Measurements from ENCODE around the gene KRT78.
"Not testable (repeated sequence)": the region's sequence is repeated elsewhere in the genome, so short reads cannot be mapped to it uniquely, and the experiment has no call there.

The KRT78 gene, protein sequence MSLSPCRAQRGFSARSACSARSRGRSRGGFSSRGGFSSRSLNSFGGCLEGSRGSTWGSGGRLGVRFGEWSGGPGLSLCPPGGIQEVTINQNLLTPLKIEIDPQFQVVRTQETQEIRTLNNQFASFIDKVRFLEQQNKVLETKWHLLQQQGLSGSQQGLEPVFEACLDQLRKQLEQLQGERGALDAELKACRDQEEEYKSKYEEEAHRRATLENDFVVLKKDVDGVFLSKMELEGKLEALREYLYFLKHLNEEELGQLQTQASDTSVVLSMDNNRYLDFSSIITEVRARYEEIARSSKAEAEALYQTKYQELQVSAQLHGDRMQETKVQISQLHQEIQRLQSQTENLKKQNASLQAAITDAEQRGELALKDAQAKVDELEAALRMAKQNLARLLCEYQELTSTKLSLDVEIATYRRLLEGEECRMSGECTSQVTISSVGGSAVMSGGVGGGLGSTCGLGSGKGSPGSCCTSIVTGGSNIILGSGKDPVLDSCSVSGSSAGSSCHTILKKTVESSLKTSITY

DNA sequence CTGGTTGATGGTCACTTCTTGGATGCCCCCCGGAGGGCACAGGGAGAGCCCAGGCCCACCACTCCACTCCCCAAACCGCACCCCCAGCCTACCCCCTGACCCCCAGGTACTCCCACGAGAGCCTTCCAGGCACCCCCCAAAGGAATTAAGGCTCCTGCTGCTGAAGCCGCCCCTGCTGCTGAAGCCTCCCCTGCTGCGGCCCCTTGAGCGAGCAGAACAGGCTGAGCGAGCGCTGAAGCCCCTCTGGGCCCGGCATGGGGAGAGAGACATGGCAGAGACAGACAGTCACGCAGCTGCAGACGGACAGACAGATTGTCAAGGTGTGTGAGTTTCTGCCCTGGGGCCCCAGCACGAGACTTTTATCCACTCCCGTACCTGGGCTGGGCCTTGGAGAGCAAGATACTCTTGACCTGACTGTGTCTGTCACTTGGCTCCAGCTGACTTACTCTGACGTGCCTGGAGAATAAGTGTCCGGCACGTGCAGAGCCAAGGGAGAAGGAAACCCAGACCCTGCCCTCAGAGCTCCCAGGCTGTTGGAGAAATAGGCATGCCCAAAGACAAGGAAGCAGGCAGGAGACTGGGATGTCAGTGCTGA lies at the start of gene KRT78:
KRT78 (minus strand) TSS at position 334 of the 595 bp plus-strand sequence; CDS start at position 270, 64 bp downstream.
- DNase-seq (ENCODE audit: low read depth), result no peak

DNA sequence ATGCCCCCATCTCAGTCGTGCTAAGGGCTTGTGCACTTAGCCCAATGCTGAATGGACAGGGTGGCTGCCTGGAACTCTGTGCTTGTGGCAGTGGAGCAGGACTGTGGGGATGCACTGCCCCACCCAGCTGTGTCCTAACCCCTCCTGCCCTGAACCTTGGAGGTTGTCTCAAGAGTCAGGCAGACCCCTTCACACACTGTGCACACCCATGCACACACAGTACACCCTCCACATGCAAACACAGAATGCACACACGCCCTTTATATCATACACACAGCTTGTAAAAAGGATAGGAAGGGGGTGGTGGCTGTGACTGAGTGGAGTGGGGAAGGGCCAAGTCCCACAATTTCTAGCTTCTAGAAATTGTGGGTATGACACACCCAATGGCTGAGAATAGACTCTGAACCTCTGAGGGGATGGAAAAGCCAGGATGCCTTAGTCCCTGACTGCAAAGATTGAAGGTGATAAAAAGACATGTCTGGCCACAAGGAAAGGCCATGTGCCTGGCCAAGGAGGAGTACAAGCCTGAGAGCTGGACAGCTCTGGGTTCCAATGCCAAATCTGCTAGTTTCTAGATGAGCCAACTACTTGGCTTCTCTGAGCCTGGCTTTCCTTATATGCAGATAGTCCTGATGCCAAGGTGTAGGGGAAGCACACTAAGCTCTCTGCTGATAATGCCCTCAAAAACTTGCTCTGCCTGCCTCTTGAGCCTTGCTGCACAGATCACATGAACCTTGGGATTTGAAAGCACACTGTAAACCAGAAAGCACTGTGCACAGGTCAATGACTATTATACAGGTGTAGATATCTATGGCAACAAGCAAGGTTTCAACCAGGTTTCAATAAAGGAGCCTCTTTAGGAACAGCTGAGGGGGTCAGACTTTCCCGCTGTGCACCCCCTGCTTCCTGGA lies 47.7 kb upstream of the KRT78 start:
- no peak for DNase-seq (ENCODE audit: low read depth)

DNA sequence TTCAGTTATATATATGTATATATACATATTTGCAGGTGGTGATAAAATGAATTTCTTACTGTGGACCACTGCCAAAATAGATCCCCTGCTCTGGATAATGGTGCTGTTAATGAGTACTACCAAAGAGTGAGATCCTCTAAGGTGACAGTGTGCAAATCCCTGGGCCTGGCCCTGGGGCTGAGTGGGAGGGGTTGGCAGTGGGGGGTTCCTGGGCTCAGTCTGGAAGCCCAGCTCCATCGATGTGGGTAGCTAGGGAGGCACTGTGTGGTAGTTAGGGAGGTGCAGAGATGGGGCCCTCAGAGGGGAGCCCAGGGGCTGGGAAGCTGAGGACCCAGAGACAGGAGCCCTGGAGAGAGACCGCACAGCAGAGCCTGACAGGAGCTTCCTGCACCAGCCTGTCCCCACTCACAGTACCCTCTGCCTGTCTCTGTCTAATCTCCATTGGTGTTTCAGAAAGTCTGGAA lies 47.0 kb upstream of the KRT78 start:
- DNase-seq (ENCODE audit: low read depth), result no peak

DNA sequence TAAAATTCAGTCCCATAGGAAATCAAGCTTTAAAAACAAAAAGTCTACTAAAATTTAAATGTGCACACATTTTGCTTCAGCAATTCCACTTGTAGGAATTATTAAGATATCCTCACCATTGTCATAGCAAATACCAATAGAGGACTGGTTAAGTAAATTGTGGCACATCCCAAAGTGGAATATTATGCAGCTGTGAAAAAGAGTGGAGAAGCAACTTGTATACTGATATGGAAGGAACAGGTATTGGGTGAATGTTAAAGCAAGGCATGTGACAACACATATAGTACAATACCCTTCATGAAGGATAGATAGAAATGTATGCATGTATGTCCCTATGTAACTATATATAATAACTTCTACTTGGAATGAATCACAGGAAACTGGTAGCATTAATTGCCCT lies 44.2 kb upstream of the KRT78 start:
- no peak for DNase-seq (ENCODE audit: low read depth)

DNA sequence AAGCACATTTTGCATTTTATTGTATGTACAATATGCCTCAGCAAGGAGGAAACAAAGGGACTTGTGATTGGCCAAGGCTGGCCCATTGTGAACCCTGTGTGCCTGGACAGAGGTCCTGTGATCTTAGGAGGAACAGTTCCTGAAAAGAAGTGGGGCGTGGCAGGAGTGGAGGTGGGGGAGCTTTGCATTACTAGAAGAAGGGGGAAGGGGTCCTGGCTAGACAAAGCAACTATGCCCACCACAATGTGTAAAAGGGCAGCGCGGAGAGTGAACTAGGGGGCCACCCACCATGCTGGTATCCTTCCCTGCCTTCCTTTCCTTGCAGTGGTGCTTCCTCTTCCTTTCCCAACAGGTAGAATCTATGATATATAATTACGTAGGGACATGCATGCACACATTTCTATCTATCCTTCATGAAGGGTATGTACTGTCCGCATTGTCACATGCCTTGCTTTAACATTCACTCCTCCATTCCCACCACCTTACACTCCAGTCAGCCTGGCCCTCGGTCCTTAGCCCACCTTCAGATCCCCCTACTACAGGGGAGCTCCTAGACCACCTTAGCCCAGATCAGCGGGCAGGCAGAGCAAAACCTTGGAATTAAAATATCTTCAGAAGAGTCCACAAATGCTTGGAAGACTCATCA lies 43.5 kb upstream of the KRT78 start:
- DNase-seq (ENCODE audit: low read depth), result no peak

DNA sequence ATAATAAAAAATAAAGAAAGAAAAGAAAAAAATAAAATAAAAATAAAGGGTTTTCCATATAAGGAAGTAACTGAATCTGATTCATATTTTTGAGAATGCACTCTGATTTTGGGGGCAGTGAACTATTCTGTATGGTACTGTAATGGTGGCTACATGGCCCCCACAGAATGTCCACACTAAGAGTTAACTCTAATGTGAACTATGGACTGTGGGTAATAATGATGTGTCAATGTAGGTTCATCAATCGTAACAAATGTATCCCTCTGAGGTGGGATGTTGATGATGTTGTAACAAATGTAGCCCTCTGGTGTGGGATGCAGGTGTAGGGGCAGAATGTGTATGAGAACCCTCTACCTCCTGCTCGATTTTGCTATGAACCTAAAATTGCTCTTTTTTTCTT lies 42.2 kb upstream of the KRT78 start:
- no peak for DNase-seq (ENCODE audit: low read depth)

DNA sequence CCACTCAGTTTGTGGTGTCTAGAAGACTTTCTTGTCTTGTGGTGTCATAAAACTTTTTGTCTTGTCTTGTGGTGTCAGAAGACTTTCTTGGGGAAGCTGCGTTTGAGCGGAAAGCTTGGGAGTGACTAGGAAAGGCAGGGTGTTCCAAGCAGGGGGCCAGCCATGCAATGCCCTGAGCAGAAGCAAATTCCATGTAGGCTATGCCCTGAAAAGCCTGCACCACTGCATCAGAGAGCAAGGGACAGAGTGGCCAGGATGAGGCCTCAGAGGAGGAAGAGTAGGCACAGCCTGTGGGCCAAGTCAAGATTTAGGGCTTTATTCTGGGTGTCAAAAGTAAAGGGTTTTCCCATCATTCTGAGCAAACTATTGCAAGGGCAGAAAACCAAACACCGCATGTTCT lies 41.6 kb upstream of the KRT78 start:
- DNase-seq (ENCODE audit: low read depth), result no peak

DNA sequence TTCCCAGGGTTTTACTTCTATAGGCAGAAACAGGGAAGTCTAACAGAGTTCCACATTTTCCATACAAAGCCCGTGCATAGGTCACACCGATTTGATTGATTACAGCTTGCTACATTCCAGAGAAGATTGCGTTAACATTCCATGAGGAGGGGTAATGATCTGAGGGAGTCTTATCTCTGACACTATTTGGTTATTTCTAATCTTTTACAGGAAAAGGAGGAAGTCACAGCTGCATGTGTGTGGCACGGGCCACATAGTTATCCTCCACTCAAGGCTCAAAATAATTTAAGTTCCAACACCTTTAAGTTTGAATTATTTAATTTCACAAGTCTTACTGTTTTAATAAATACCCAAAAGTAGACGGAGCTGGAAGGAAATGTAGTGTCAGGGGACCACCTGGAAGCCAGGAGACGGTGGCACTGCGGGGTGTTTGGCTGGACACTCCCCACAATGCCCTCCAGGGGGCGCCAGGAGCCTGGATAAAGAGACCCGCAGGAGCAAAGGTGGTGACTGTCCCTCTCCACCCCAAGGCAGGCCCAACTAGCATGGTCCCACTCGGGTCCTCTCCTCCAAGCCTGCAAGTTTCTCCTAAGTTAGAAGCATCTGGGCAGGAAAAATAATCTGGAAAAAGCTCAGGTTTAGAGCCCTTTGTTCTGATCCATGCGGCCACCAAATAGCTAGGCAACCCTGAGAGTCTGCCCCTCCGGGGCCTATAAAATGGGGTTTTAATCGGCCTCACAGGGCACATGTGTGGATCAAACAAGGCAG lies 35.9 kb upstream of the KRT78 start:
- peak; percentile 63 for DNase-seq (ENCODE audit: low read depth)

DNA sequence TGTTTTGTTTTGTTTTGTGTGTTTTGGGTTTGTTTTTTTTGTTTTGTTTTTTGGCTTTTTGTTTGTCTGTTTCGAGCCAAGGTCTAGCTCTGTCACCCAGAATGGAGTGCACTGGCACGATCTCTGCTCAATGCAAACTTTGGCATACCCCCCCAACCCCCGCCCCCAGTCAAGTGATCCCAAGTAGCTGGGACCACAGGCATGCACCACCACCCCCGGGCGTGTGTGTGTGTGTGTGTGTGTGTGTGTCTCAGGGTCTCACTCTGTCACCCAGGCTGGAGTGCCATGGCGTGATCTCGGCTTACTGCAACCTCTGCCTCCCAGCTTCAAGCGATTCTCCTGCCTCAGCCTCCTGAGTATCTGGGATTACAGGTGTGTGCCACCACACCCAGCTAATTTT lies 31.7 kb upstream of the KRT78 start:
- DNase-seq (ENCODE audit: low read depth), result not testable (repeated sequence)

DNA sequence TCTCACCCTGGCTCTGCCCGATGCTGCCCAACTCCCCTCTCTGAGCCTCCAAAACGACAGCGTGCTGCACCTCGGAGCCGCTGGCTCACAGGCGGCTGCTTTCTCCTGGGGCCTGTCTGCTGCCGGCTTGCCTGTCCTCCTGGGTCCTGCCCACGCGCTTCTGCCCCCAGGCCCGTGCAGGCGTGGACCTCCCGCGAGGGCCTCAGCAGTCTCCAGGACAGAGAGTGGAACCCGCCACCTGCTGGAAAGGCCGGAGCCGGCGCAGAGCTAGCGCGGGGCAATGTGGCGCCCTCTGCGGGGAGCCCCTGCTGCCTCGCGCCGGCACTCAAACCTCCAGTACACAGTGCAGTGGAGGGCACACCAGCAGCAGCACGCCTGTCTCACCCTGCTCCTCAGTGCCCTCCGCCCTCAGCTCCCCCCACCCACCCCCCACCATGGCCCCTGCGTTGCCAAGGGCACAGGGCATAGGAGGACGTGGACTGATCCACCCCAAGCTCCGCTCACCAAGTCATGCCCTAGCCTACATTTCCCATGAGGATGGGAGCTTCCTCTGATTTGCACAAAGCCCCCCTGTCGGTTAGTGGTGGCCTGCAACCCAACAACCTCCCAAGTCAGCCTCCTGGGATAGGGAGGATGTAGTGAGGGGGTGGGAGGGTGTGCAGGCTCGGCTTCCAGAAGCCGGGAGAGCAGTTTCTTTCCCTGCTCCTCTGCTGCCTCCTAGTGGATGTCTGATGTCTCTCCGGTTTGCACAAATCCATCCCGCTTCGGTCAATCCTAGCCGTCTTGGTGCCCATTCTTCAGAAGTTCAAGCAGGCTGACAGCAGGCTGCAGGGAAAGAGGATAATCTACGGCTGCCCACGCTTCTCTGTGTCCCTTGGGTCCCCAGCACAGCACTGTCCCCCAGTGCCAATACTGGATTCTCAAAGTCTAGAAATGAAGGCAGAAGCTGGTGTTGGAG lies 30.9 kb upstream of the KRT78 start:
- DNase-seq (ENCODE audit: low read depth), result peak; percentile 43

DNA sequence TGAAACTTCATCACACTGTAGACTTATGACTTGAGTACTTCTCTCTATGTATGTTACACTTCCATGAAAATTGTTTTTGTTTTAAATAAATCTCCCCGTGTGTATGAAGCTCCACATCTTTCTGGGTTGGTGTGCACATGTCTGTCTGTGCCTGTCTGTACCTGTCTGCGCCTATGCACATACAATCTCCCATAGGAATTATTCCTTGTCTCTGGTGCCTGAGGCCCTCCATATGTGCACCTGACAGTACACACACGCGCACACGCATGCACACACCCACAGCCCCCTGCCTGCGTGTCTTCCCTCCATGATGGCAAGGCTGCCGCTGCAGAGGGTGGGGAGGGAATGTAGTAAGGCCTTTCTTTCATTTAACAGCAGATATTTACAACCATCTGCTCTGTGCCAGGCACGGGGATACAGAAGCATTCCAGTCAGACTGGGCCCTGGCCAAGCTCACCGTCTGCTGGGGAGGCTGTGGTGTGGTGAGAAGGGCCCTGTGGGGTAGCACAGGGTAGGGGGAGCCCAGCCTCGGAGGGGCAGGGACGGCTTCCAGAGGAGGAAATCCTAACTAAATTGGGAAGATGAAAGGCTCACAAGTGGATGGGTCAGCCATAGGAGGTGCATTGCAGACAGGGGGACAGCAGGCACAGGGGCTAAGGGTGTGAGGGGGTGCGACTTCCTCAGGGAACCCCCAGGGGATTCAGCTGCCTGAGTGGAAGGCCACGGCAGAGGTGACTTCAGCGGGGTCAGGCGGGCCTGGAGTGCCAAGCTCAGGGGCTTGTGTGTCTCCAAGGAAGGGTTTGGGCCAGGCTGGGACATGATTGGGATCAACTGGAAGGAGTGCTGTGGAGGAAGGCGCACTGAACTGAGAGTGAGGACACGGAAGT lies 30.0 kb upstream of the KRT78 start:
- no peak for DNase-seq (ENCODE audit: low read depth)

DNA sequence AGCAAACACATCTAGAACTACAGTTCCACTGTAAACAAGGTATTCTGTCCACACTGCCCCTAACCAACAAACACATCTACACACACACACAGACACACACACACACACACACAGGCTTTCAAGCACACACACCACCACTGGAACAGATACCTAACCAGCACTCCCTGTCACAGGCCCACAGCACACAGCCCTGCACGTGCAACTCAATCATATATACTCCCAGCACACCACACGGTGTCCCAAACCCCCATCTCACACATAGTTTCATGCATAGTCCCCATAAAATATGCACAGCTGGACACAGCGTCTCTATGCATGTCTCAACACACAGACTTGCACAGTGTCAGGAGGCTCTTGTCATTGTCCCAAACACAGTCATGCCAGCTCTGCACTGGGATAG lies 28.4 kb upstream of the KRT78 start:
- DNase-seq (ENCODE audit: low read depth), result no peak

DNA sequence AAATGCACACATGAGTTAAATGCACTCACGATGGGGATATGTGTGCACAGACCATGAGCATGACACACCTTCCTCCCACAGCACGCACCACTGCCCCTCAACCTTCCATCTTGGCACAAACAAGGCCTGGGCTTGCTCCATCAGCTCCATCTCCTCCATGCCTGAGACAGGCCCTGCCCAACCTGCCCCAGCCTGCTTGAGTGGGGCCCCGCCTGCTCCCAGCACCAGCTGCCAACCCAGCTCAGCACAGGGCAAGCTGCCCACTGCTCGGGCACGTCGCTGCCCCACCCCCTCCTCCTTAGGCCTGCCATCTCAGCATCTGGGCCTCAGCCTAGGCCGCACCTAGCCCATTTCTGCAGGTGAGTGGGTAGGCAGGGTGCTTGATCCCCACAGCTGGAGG lies 27.6 kb upstream of the KRT78 start:
- DNase-seq (ENCODE audit: low read depth), result no peak

DNA sequence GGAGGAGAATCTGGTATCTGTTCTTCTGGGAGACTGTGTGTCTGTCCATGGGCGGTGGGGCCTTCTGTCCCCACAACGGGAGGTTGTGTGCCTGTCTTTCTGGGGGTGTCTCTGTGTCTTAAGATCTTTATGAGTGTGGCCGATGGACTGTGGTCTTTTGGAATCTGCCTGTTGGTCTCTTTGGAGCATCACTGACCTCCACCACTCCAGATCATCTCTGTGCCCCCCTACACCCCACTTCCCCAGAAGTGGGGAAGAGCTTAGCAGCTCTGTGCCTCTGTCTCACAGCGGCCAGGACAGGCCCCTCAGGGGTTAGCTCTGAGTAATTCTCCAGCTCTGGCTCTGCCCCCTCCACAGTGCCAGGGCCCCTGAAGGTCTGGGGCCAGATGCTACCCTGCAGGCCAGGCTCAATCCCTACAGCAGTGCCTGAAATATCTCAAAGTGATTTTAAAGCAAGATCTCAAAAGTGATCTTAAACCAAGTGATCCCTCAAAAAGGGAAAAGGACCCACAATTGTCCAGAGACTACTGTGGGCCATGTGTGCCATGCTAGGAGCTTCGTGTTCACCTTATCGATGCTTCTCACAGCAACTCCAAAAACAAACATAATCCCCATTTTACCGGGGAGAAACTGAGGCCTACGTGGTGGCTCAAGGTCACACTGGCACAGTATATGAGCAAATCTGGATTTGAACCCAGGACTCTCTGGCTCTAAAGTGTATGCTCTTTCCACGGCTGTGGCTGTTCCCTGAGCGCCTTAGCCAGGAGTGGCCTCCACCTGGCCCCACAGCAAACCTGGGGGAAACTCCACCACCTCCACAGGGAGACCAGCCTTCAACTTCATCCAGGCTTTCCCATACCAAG lies 26.0 kb upstream of the KRT78 start:
- no peak for DNase-seq (ENCODE audit: low read depth)

DNA sequence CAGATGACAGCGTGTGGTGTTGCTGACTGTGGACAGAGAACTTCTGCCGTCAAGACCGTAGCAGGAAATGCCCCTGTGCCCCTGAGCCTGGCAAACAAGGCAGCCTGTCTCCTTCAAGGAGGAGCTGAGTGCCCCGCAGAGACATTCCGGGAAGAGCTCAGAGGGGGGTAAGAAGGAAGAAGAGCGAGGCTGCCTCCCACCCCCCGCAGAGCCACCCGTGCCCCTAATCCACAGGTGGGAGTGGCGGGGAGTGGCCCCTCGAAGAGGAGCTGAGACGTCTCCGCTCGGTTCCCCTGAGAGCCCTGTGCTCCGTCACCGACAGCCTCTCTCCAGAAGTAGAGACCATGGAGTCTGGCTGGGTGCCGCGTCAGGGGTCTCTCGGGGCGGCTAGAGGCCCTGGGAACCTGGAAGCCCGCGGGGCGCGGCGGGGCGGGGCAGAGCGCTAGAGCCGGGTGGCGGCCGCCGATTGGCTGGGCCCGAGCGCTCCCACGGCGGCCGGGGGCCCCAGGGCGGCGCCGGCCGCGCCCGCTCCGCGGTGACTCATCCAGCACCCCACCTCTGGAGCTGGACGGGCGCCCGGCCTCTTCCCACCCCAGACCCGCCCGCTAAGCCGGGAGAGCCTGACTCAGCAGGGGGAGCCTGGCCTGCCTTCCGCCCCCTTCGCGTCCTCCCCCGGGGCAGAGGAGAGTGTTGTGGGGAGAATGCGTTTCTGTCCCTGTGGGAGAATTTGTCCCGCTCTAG lies 25.2 kb upstream of the KRT78 start:
- DNase-seq (ENCODE audit: low read depth), result peak; percentile 26

DNA sequence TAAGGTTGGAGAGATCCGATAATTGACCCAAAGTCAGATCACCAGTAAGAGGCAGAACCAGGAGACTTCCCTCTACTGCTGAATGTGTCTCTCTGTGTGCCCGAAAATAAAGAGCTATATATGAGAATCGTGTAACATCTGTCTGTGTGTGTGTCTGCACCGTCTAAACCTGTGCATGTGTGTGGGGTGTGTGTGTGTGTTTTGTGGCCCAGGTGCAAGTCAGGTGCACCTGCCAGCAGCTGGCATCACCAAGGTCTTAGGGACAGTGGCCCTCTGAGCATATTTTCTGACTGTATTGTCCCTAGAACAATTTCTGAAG lies 24.7 kb upstream of the KRT78 start:
- DNase-seq (ENCODE audit: low read depth), result no peak

DNA sequence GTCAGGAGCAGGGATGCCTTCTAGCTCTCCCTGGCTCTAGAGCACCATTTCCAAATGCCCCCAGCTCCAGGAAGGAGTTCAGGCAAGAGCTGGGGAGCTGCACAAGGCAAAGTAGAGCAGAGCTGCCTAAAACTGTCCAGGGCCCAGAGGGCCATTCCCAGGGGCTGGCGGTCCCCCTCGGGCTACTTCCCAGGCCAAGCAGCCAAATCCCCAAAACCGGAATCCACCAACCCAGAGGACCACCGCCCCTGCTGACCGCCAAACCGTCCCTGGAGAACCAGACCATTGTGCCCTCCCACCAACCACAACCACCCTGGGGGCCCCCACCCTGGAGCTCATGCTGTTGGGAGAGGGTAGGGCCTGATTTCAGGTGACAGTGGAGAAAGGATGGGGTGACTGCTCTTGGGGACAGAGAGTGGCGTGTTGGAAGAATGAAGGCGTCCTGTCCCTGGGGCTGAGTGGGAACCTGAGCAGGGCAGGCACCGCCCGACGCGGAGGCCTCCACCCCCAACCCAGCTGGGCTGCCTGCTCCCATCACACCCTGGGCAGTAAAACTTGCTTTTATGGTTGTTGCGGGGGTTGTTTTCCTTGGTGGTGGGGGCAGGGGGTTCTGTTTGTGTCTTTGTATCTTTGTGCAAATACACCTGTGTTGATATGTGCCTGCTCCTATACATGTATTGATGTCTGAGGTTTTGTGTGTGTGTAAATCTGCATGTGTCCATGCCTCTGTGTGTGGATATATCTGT lies 24.0 kb upstream of the KRT78 start:
- DNase-seq (ENCODE audit: low read depth), result no peak

Data from activated T-helper 1 cell treated with Interleukin-2 at 50 U/mL for 16 hours (primary cell).